Activated CD8-positive, alpha-beta T cell treated with anti-CD3 and anti-CD28 coated beads for 36 hours (primary cell): ENCODE data around the gene NMRAL1. TPM values are rescaled to one million over a fixed set of nuclear protein-coding genes. Genes with fewer than 3 reads are reported as not detected.

Source experiments
- ATAC-seq: fragments of 200-7000 bp; cut with Tn5 transposase; one replicate; pipeline ENCODE4 v1.10.0; 2021; ENCODE audit warnings: mild to moderate bottlenecking, moderate library complexity
- CTCF ChIA-PET: fragments of 350-600 bp; sonication (Branson Sonifier 250); formaldehyde crosslinking; loops from one replicate; lab custom pipeline; 2021; ENCODE audit warnings: antibody characterized with exemption; lab: Charles Lee
- POLR2A ChIA-PET: fragments of 350-600 bp; sonication (Branson Sonifier 250); formaldehyde crosslinking; loops from one replicate; lab custom pipeline; 2021; ENCODE audit warnings: antibody characterized with exemption; lab: Charles Lee
- DNase-seq: peaks from one replicate; pipeline ENCODE4 v3.0.0-alpha.2; 2020
- H3K27ac Mint-ChIP-seq: one replicate; pipeline ENCODE4 v1.8.0; 2021; ENCODE audit warnings: mild to moderate bottlenecking, mixed read lengths
- H3K27me3 Mint-ChIP-seq: one replicate; pipeline ENCODE4 v1.8.0; 2021; ENCODE audit warnings: mixed read lengths
- H3K36me3 Mint-ChIP-seq: one replicate; pipeline ENCODE4 v1.8.0; 2021; ENCODE audit warnings: low read depth, mixed read lengths
- H3K4me1 Mint-ChIP-seq: one replicate; pipeline ENCODE4 v1.8.0; 2021; ENCODE audit warnings: low read depth, mixed read lengths
- H3K4me3 Mint-ChIP-seq: one replicate; pipeline ENCODE4 v1.8.0; 2021; ENCODE audit warnings: mild to moderate bottlenecking, moderate library complexity, mixed read lengths
- H3K9me3 Mint-ChIP-seq: one replicate; pipeline ENCODE4 v1.8.0; 2021; ENCODE audit warnings: mixed read lengths
- CTCF ChIP-seq: fragments of 200-600 bp; IDR thresholded peaks from one replicate; pipeline ENCODE4 v1.8.0; 2022; ENCODE audit warnings: antibody characterized with exemption, mild to moderate bottlenecking
- intact Hi-C: fragments of 100-400 bp; cut with micrococcal nuclease; formaldehyde crosslinking; loops from one replicate; pipeline ENCODE4 v1.10.0; 2022
- total RNA-seq, 2 experiments: library from RNA; stranded (reverse); gene quantifications; one replicate each; pipeline ENCODE4 v1.2.3, GENCODE V29; 2021

NMRAL1 gene
- total RNA-seq, 2 experiments from 2014 or later, result 45.3 to 53.6 TPM

DNA sequence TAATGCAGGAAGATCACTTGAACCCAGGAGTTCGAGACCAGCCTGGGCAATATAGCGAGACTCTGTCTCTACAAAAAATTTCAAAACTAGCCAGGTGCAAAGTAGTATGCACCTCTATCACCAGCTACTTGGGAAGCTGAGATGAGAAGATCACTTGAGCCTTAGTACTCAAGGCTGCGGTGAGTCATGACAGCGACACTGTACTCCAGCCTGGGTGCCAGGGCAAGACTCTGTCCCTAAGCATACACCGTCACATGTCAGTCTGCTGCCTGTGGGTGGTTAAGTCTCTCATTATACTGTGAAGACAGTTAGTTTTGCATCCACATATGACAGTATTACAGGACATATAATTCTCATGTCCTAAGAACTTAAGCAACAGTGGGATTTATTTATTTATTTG lies 21.8 kb downstream of the NMRAL1 start:
- ChIA-PET POLR2A (no interaction called here), CTCF (interaction anchor here (0.6 to 1.2 kb wide), 2 partner anchors 50 to 197 kb away, joined by 3 to 4 read pairs; no protein-coding TSS in a partner anchor)
- no peak overlapping the region for H3K27ac Mint-ChIP-seq

GRCh38 chr16:4450931-4451519 lies 23.4 kb downstream of the NMRAL1 start:
- Mint-ChIP-seq H3K4me1 (no peaks in the 10 kb centered on the region), H3K27ac (no peak overlapping the region), H3K27me3 (no peaks in the 10 kb centered on the region), H3K9me3 (no peaks in the 10 kb centered on the region), H3K36me3 (peaks cover 58% of the 10 kb centered on the region), H3K4me3 (no peak overlapping the region)
- ChIA-PET CTCF (interaction anchor here (0.6 to 1.6 kb wide), 5 partner anchors 14 to 804 kb away, joined by 3 to 4 read pairs (median 3); no protein-coding TSS in a partner anchor), POLR2A (interaction anchor here (1.4 kb wide), 1 partner anchor 10 kb away, joined by 4 read pairs; no protein-coding TSS in a partner anchor)
- intact Hi-C loops, result no loop called here
- TF ChIP-seq CTCF, result no peak
- DNase-seq, result no peak
- no peak for ATAC-seq

More for the DNA sequence above, 21.8 kb downstream of the NMRAL1 start:
- no peaks in the 10 kb centered on the region for H3K4me1 Mint-ChIP-seq
- DNase-seq, result no peak
- no peak for TF ChIP-seq CTCF
- intact Hi-C loops, result no loop called here
- ATAC-seq, result no peak
- no peak overlapping the region for H3K4me3 Mint-ChIP-seq
- no peaks in the 10 kb centered on the region for H3K9me3 Mint-ChIP-seq
- no peaks in the 10 kb centered on the region for H3K27me3 Mint-ChIP-seq
- peaks cover 53% of the 10 kb centered on the region for H3K36me3 Mint-ChIP-seq

GRCh38 chr16:4450430-4450829 lies 24.0 kb downstream of the NMRAL1 start:
- H3K4me1 Mint-ChIP-seq, result no peaks in the 10 kb centered on the region
- no peak overlapping the region for H3K4me3 Mint-ChIP-seq
- DNase-seq (no peak), ATAC-seq (no peak)
- ChIA-PET CTCF (interaction anchor here (0.6 to 1.6 kb wide), 3 partner anchors 15 to 803 kb away, joined by 3 to 4 read pairs (median 3); no protein-coding TSS in a partner anchor), POLR2A (interaction anchor here (1.4 kb wide), 1 partner anchor 10 kb away, joined by 4 read pairs; no protein-coding TSS in a partner anchor)
- no peaks in the 10 kb centered on the region for H3K27me3 Mint-ChIP-seq
- H3K36me3 Mint-ChIP-seq, result peaks cover 53% of the 10 kb centered on the region
- intact Hi-C loops, result no loop called here
- TF ChIP-seq CTCF, result no peak
- H3K27ac Mint-ChIP-seq, result no peak overlapping the region
- no peaks in the 10 kb centered on the region for H3K9me3 Mint-ChIP-seq

DNA sequence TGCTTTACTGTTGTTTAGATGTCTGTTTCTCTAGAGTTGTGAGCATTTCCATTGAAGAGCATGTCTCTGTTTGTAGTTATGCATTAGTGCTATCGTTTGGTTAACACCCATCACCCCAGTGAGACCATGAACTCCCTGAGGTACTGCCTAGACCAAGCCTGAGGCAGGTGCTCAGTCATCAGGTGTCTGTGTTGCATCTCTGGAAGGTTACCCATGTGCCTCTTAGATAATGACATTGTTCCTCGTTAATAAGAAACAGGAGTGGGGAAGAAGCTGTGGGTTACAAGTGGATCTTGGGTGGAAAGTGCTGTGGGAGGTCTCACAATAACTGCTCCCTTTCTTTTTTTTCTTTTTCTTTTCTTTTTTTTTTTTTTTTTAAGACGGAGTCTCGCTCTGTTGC lies 30.4 kb downstream of the NMRAL1 start:
- ATAC-seq (no peak), DNase-seq (no peak)
- intact Hi-C loops, result no loop called here
- ChIA-PET CTCF (no interaction called here), POLR2A (no interaction called here)
- Mint-ChIP-seq H3K9me3 (no peaks in the 10 kb centered on the region), H3K36me3 (peaks cover 64% of the 10 kb centered on the region), H3K4me1 (no peaks in the 10 kb centered on the region), H3K4me3 (no peak overlapping the region), H3K27ac (no peak overlapping the region), H3K27me3 (no peaks in the 10 kb centered on the region)
- no peak for TF ChIP-seq CTCF

GRCh38 chr16:4443271-4443670 lies 31.2 kb downstream of the NMRAL1 start:
- Mint-ChIP-seq H3K27ac (no peak overlapping the region), H3K9me3 (no peaks in the 10 kb centered on the region), H3K4me3 (no peak overlapping the region), H3K4me1 (no peaks in the 10 kb centered on the region), H3K36me3 (peaks cover 64% of the 10 kb centered on the region), H3K27me3 (no peaks in the 10 kb centered on the region)
- ChIA-PET POLR2A (interaction anchor here (0.6 kb wide), 1 partner anchor 986 kb away, joined by 3 read pairs; no protein-coding TSS in a partner anchor), CTCF (no interaction called here)
- no peak for DNase-seq
- no peak for TF ChIP-seq CTCF
- intact Hi-C loops, result no loop called here
- ATAC-seq, result no peak
